ENCODE results near the gene PCBP4.

The PCBP4 gene

GRCh38 chr3:52010431-52010830 is 43.2 kb upstream of the PCBP4 start:
- Histone ChIP-seq H3K27ac (no peak overlapping the region), H3K4me3 (ENCODE audit: low read depth, low read length) (no peak overlapping the region), H3K36me3 (replicated peaks) (no peaks in the 10 kb centered on the region), H3K27me3 (replicated peaks) (no peaks in the 10 kb centered on the region)
- DNase-seq: no peak
- in situ Hi-C loops (cut with HindIII; ENCODE audit: low pct_ligation_motif_present, low sequenced_read_pairs): no loop called here
- no peak for TF ChIP-seq CTCF (IDR thresholded peaks at IDR 0.05; ENCODE audit: low read depth, low read length, missing control alignments)

GRCh38 chr3:52007291-52007690 is 40.0 kb upstream of the PCBP4 start:
- TF ChIP-seq CTCF (IDR thresholded peaks at IDR 0.05; ENCODE audit: low read depth, low read length, missing control alignments): no peak
- H3K4me3 ChIP-seq (ENCODE audit: low read depth, low read length): no peak overlapping the region
- in situ Hi-C loops (cut with HindIII; ENCODE audit: low pct_ligation_motif_present, low sequenced_read_pairs): no loop called here
- no peak for DNase-seq
- no peaks in the 10 kb centered on the region for H3K27me3 ChIP-seq (replicated peaks)
- H3K36me3 ChIP-seq (replicated peaks): no peaks in the 10 kb centered on the region
- H3K27ac ChIP-seq: no peak overlapping the region

- DNase-seq: no peak
- in situ Hi-C loops (cut with HindIII; ENCODE audit: low pct_ligation_motif_present, low sequenced_read_pairs): no loop called here
Measured at GRCh38 chr3:52006820-52007133, 39.5 kb upstream of the PCBP4 start.

GRCh38 chr3:52006017-52006819 is 39.0 kb upstream of the PCBP4 start:
- Histone ChIP-seq H3K36me3 (replicated peaks) (no peaks in the 10 kb centered on the region), H3K27me3 (replicated peaks) (no peaks in the 10 kb centered on the region), H3K4me3 (ENCODE audit: low read depth, low read length) (no peak overlapping the region), H3K27ac (no peak overlapping the region)
- in situ Hi-C loops (cut with HindIII; ENCODE audit: low pct_ligation_motif_present, low sequenced_read_pairs): no loop called here
- no peak for TF ChIP-seq CTCF (IDR thresholded peaks at IDR 0.05; ENCODE audit: low read depth, low read length, missing control alignments)
- no peak for DNase-seq

More at GRCh38 chr3:52006820-52007133, 39.5 kb upstream of the PCBP4 start:
- TF ChIP-seq CTCF (IDR thresholded peaks at IDR 0.05; ENCODE audit: low read depth, low read length, missing control alignments): no peak
- H3K4me3 ChIP-seq (ENCODE audit: low read depth, low read length): no peak overlapping the region
- H3K27me3 ChIP-seq (replicated peaks): no peaks in the 10 kb centered on the region
- H3K27ac ChIP-seq: no peak overlapping the region
- H3K36me3 ChIP-seq (replicated peaks): no peaks in the 10 kb centered on the region

GRCh38 chr3:52005571-52005986 is 38.3 kb upstream of the PCBP4 start:
- no peak overlapping the region for H3K27ac ChIP-seq
- no peak overlapping the region for H3K4me3 ChIP-seq (ENCODE audit: low read depth, low read length)
- in situ Hi-C loops (cut with HindIII; ENCODE audit: low pct_ligation_motif_present, low sequenced_read_pairs): no loop called here
- TF ChIP-seq CTCF (IDR thresholded peaks at IDR 0.05; ENCODE audit: low read depth, low read length, missing control alignments): no peak
- peak; percentile 28 for DNase-seq
- H3K36me3 ChIP-seq (replicated peaks): no peaks in the 10 kb centered on the region
- H3K27me3 ChIP-seq (replicated peaks): no peaks in the 10 kb centered on the region

GRCh38 chr3:52004906-52005395 is 37.7 kb upstream of the PCBP4 start:
- H3K36me3 ChIP-seq (replicated peaks): no peaks in the 10 kb centered on the region
- H3K27me3 ChIP-seq (replicated peaks): no peaks in the 10 kb centered on the region
- no peak overlapping the region for H3K4me3 ChIP-seq (ENCODE audit: low read depth, low read length)
- no peak for TF ChIP-seq CTCF (IDR thresholded peaks at IDR 0.05; ENCODE audit: low read depth, low read length, missing control alignments)
- in situ Hi-C loops (cut with HindIII; ENCODE audit: low pct_ligation_motif_present, low sequenced_read_pairs): no loop called here
- H3K27ac ChIP-seq: no peak overlapping the region
- no peak for DNase-seq
